ENCODE results near the gene SLC51B.

Gene SLC51B

DNA sequence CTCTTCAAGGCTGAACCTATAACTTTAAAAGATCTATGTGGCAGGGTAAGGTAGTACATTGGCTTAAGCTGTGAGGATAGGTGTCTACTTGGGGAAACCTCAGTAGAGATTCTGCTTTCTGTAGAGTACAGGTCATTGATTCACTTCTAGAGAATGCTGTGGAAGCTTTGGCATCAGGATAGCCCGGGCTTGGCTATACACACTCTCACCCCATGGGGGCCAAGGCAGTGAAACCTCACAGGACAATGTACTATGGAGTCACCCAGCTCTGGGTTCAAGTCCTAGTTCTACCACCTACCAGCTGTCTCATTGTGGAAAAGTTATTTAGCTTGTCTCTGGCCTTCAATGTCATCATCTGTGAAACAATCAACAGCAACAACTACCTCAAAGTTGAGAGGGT, 24.8 kb upstream of the SLC51B start:
- POLR2A ChIA-PET (ENCODE audit: low non-redundant PET), result no interaction called here
- CTCF ChIA-PET, result interaction anchor here (0.7 to 0.8 kb wide), 2 partner anchors 14 to 17 kb away, joined by 3 read pairs; no protein-coding TSS in a partner anchor
- no peak for DNase-seq (ENCODE audit: low spot score)
- no peak overlapping the region for H3K27ac ChIP-seq
- TF ChIP-seq, protein P1, sequence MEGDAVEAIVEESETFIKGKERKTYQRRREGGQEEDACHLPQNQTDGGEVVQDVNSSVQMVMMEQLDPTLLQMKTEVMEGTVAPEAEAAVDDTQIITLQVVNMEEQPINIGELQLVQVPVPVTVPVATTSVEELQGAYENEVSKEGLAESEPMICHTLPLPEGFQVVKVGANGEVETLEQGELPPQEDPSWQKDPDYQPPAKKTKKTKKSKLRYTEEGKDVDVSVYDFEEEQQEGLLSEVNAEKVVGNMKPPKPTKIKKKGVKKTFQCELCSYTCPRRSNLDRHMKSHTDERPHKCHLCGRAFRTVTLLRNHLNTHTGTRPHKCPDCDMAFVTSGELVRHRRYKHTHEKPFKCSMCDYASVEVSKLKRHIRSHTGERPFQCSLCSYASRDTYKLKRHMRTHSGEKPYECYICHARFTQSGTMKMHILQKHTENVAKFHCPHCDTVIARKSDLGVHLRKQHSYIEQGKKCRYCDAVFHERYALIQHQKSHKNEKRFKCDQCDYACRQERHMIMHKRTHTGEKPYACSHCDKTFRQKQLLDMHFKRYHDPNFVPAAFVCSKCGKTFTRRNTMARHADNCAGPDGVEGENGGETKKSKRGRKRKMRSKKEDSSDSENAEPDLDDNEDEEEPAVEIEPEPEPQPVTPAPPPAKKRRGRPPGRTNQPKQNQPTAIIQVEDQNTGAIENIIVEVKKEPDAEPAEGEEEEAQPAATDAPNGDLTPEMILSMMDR (conservative IDR thresholded peaks at IDR 0.05; ENCODE audit: low read depth), result no peak

DNA sequence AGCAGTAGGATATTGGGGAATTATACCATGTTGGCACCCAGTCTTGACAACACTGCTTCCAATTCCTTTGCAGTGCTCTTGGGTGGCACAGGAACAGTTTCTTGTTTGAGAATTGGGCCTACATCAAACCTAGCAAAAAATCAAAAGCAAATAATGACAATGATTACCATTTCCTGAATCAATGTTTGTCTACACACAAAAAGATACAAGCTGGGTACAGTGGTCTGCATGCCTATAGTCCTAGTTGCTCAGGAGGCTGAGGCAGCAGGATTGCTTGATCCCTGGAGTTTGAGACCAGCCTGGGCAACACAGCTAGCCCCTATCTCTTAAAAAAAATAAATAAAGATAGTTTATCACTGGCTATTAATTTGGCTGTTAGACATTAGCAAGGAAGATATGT, 23.7 kb upstream of the SLC51B start:
- ChIA-PET CTCF (interaction anchor here (0.6 to 0.7 kb wide), 2 partner anchors 17 to 158 kb away, joined by 3 read pairs; no protein-coding TSS in a partner anchor), POLR2A (ENCODE audit: low non-redundant PET) (no interaction called here)
- TF ChIP-seq, protein P1 (conservative IDR thresholded peaks at IDR 0.05; ENCODE audit: low read depth), result no peak
- H3K27ac ChIP-seq, result no peak overlapping the region
- DNase-seq (ENCODE audit: low spot score), result no peak

DNA sequence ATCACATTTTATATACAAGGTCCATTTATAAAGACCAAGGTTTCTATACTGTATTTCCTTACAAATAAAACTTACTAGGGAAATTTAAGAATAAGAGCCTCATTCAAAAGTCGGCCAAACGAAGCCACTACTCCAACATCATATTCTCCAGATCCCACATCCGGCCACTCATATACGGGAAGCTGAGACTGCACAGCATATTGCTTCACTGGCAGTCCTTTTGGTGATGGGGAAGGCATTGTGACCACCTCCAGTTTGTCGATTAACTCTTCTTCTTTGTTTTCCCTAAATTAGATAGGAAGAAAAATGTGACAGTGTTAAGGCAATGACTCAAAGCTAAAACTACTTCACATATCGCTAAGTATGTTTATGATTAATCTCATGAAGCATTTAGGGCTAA, 18.4 kb upstream of the SLC51B start:
- ChIA-PET CTCF (interaction anchor here (0.6 kb wide), 1 partner anchor 271 kb away, joined by 3 read pairs; no protein-coding TSS in a partner anchor), POLR2A (ENCODE audit: low non-redundant PET) (no interaction called here)
- TF ChIP-seq, protein P1 (conservative IDR thresholded peaks at IDR 0.05; ENCODE audit: low read depth), result no peak
- DNase-seq (ENCODE audit: low spot score), result no peak
- H3K27ac ChIP-seq, result no peak overlapping the region

DNA sequence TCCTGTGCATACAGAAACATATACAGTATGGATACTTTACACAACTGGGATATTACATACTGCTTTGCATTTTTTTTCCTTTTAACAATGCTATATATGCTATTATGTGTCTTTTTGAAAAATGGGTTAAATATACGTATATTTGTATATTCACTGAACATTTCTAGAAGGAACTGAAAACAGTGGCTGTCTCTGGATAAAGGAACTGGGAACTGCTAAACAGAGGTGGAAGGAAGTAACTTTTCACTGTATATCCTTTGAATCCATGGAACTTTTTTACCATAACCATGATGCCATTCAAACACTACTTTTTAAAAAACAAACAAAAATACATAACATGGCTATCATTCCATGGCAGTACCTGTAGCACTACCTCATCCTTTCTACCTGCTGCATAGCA, 17.6 kb upstream of the SLC51B start:
- CTCF ChIA-PET, result interaction anchor here (0.6 kb wide), 1 partner anchor 272 kb away, joined by 3 read pairs; no protein-coding TSS in a partner anchor
- TF ChIP-seq, protein P1 (conservative IDR thresholded peaks at IDR 0.05; ENCODE audit: low read depth), result no peak
- DNase-seq (ENCODE audit: low spot score), result no peak
- H3K27ac ChIP-seq, result no peak overlapping the region
- POLR2A ChIA-PET (ENCODE audit: low non-redundant PET), result no interaction called here

DNA sequence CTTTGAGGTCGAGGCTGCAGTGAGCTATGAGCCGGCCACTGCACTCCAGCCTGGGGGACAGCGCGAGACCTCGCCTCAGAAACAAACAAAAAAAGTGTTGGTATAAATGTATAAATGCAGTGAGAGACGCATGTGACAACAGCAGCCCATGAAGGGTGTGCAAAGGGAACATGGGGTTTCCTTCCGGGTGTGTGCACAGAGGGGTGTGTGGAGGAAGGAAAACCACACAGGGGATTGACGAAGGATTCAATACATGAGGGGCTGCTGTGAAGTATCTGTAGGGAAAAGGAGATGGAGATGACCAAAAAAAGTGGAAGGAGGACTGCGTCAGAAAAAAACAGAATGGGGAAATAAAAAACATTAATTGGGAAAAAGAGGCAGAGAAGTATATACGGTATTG, 16.8 kb upstream of the SLC51B start:
- H3K27ac ChIP-seq, result no peak overlapping the region
- ChIA-PET POLR2A (ENCODE audit: low non-redundant PET) (no interaction called here), CTCF (no interaction called here)
- no peak for DNase-seq (ENCODE audit: low spot score)
- TF ChIP-seq, protein P1 (conservative IDR thresholded peaks at IDR 0.05; ENCODE audit: low read depth), result no peak

DNA sequence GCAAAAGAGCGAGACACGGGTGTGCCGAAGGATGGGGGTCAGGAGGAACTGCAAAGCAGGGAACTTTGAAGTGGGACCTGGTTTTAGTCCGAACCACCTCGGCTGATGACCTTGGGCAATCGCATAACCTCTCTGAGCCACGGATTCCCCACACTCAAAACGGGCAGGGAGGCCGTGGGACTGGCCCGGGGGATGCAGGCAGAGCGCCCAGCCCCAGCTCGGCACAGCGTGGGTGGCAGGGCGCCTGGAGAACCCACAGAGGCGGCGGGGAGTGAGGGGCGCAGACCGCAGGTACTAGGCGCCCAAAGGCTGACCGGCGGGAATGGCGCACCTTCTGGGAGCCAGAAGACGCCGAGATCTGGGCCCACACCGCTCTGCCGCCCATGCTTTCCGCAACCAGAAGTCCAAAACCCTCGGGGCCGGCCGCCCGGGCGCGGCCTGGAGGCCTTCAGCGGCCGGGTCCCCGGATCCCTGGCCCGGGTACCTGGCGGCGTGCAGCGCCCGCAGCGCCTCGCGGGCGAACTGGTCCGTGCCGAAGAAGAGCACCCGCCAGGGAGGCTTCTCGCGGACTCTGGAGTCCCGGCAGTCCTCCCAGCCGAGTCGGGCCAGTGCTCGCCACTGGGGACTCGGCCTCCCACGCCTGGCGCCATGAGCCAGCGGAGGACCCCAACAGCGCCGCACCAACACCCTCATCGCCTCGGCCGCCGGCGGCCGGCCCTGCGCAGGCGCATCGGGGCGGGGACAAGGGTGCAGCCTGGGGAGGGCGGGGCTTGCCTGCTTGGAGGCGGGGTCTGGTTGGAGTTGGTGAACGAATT, 16.1 kb upstream of the SLC51B start, which contains the start of gene MTFMT:
Gene MTFMT, minus strand, starts transcription at position 719 of the 815 bp plus-strand sequence. Its CDS starts 26 bp downstream, at position 693.
- ChIA-PET POLR2A (ENCODE audit: low non-redundant PET) (no interaction called here), CTCF (no interaction called here)
- TF ChIP-seq, protein P1 (conservative IDR thresholded peaks at IDR 0.05; ENCODE audit: low read depth), result no peak
- H3K27ac ChIP-seq, result peak within 1 kb of the TSS; percentile 66
- peak; percentile 98 for DNase-seq (ENCODE audit: low spot score)

Data from RWPE1 (cell line).